Heart left ventricle (tissue), 13 donors: ENCODE measurements around the gene DOK5.

Experiments
- CTCF ChIP-seq, 12 donors: fragments of 200-600 bp; sonication (generic) in 4 of 12; IDR thresholded peaks; one replicate each; pipeline versions ENCODE4 v1.5.0 to v1.8.0; 2018 to 2022; ENCODE audit warnings: antibody characterized with exemption in 12 of 12, mild to moderate bottlenecking in 5 of 12
- POLR2A ChIP-seq, 2 donors: fragments of 450-650 bp; IDR thresholded peaks; one replicate each; pipeline ENCODE4 v1.6.1; 2017; ENCODE audit warnings: antibody characterized with exemption in 2 of 2, mild to moderate bottlenecking in 2 of 2, moderate library complexity in 2 of 2
- donor health status: ischemic (EF 13 %, LVEDD 7.1; RV severe dilation, severe dysfunction).
- donor health status: DM: no; HTN: yes; CAD: no.
- donor health status: DM: no; HTN: no; CAD: no.
- donor health status: ischemic (EF 25% LVEDD 6.9; RV normal size, moderate dysfunction).
- donor health status: ischemic (EF 25% LVEDD 5.7; RV mildly dilated, moderate dysfunction).
- donor health status: ischemic (EF 35%, LVEDD 5.7; RV mildly dilated, moderate dysfunction).
- donor health status: nonischemic (EF 11% LVEDD 7.7; RV severe dilation, severe dysfunction).
- donor health status: DM: yes; HTN: yes; CAD: no.
- donor health status: PGD.
- donor health status: ischemic (EF 29% LVEDD 5.4; RV normal size, mild dysfunction).
- donor health status: nonischemic (EF 23%, LVEDD 6.1; RV moderate dilation, normal function).

GRCh38 chr20:54454982-54455381 is 20.4 kb upstream of the DOK5 start:
- TF ChIP-seq CTCF (IDR thresholded peaks at IDR 0.05) (no peak), POLR2A (IDR thresholded peaks at IDR 0.05) (no peak)
